HG03378 (cell line): ENCODE results near the gene TAF1C.

Experiments used
- ATAC-seq: cut with Tn5 transposase; IDR thresholded peaks from one replicate; pipeline ENCODE4 v1.9.1; 2021; ENCODE audit warnings: mild to moderate bottlenecking, moderate library complexity; ENCODE audit not compliant: unreplicated experiment

Gene TAF1C

GRCh38 chr16:84136331-84137125, 50.3 kb downstream of the TAF1C start:
- ATAC-seq, result no peak

- ATAC-seq, result no peak
Measured at GRCh38 chr16:84132527-84133285, 54.2 kb downstream of the TAF1C start.

- ATAC-seq, result no peak
Measured at GRCh38 chr16:84131117-84131516, 55.7 kb downstream of the TAF1C start.
